ENCODE data around the gene COPE. TPM values are rescaled to one million over a fixed set of nuclear protein-coding genes. Genes with fewer than 3 reads are reported as not detected.
"Not testable (repeated sequence)": the region's sequence is repeated elsewhere in the genome, so short reads cannot be mapped to it uniquely, and the experiment has no call there.

The COPE gene
- 81.2 TPM for polyA plus RNA-seq (2012; ENCODE audit: missing spikeins)

- TF ChIP-seq TAF1 (IDR thresholded peaks at IDR 0.05; ENCODE audit: borderline replicate concordance, low read depth, low read length) (peak; percentile 94), POLR2AphosphoS5 (IDR thresholded peaks at IDR 0.05; ENCODE audit: low read depth, low read length) (peak; percentile 91), POLR2A (IDR thresholded peaks at IDR 0.05; ENCODE audit: low read depth, low read length) (peak; percentile 87)
- peak; percentile 99 for FAIRE-seq
Measured at GRCh38 chr19:18919086-18919899, at the start of gene COPE, which contains the start of gene DDX49. COPE (minus strand) TSS chr19:18919387; CDS start chr19:18919348, 39 bp downstream. DDX49 (plus strand) TSS chr19:18919715; CDS start chr19:18919742, 27 bp downstream.

GRCh38 chr19:18967358-18968146 lies 48.4 kb upstream of the COPE start:
- DNase-seq (ENCODE audit: insufficient read length) (no peak), FAIRE-seq (no peak)
- no peak for TF ChIP-seq POLR2A (IDR thresholded peaks at IDR 0.05; ENCODE audit: low read depth, low read length)
- TF ChIP-seq TAF1 (IDR thresholded peaks at IDR 0.05; ENCODE audit: borderline replicate concordance, low read depth, low read length): no peak
- TF ChIP-seq POLR2AphosphoS5 (IDR thresholded peaks at IDR 0.05; ENCODE audit: low read depth, low read length): no peak

More at GRCh38 chr19:18919086-18919899, at the start of gene COPE, which contains the start of gene DDX49:
- DNase-seq (ENCODE audit: insufficient read length): peak; percentile 97

GRCh38 chr19:18966307-18966706 lies 47.1 kb upstream of the COPE start:
- no peak for DNase-seq (ENCODE audit: insufficient read length)
- TF ChIP-seq POLR2AphosphoS5 (IDR thresholded peaks at IDR 0.05; ENCODE audit: low read depth, low read length) (no peak), TAF1 (IDR thresholded peaks at IDR 0.05; ENCODE audit: borderline replicate concordance, low read depth, low read length) (no peak), POLR2A (IDR thresholded peaks at IDR 0.05; ENCODE audit: low read depth, low read length) (no peak)

GRCh38 chr19:18964121-18964520 lies 44.9 kb upstream of the COPE start:
- TF ChIP-seq TAF1 (IDR thresholded peaks at IDR 0.05; ENCODE audit: borderline replicate concordance, low read depth, low read length) (no peak), POLR2AphosphoS5 (IDR thresholded peaks at IDR 0.05; ENCODE audit: low read depth, low read length) (no peak), POLR2A (IDR thresholded peaks at IDR 0.05; ENCODE audit: low read depth, low read length) (no peak)
- no peak for FAIRE-seq
- no peak for DNase-seq (ENCODE audit: insufficient read length)

More at GRCh38 chr19:18966307-18966706, 47.1 kb upstream of the COPE start:
- no peak for FAIRE-seq

GRCh38 chr19:18961767-18962620 lies 42.8 kb upstream of the COPE start:
- FAIRE-seq (no peak), DNase-seq (ENCODE audit: insufficient read length) (no peak)

GRCh38 chr19:18960370-18960769 lies 41.2 kb upstream of the COPE start:
- DNase-seq (ENCODE audit: insufficient read length): no peak
- TF ChIP-seq POLR2A (IDR thresholded peaks at IDR 0.05; ENCODE audit: low read depth, low read length): no peak
- TF ChIP-seq TAF1 (IDR thresholded peaks at IDR 0.05; ENCODE audit: borderline replicate concordance, low read depth, low read length): no peak
- TF ChIP-seq POLR2AphosphoS5 (IDR thresholded peaks at IDR 0.05; ENCODE audit: low read depth, low read length): no peak
- FAIRE-seq: no peak

More at GRCh38 chr19:18961767-18962620, 42.8 kb upstream of the COPE start:
- TF ChIP-seq TAF1 (IDR thresholded peaks at IDR 0.05; ENCODE audit: borderline replicate concordance, low read depth, low read length): no peak
- no peak for TF ChIP-seq POLR2AphosphoS5 (IDR thresholded peaks at IDR 0.05; ENCODE audit: low read depth, low read length)
- no peak for TF ChIP-seq POLR2A (IDR thresholded peaks at IDR 0.05; ENCODE audit: low read depth, low read length)

- DNase-seq (ENCODE audit: insufficient read length): no peak
- FAIRE-seq: no peak
- no peak for TF ChIP-seq POLR2A (IDR thresholded peaks at IDR 0.05; ENCODE audit: low read depth, low read length)
- TF ChIP-seq POLR2AphosphoS5 (IDR thresholded peaks at IDR 0.05; ENCODE audit: low read depth, low read length): no peak
Measured at GRCh38 chr19:18955042-18955441, 35.9 kb upstream of the COPE start.

- TF ChIP-seq POLR2AphosphoS5 (IDR thresholded peaks at IDR 0.05; ENCODE audit: low read depth, low read length) (no peak), TAF1 (IDR thresholded peaks at IDR 0.05; ENCODE audit: borderline replicate concordance, low read depth, low read length) (no peak), POLR2A (IDR thresholded peaks at IDR 0.05; ENCODE audit: low read depth, low read length) (no peak)
- DNase-seq (ENCODE audit: insufficient read length): no peak
- no peak for FAIRE-seq
Measured at GRCh38 chr19:18954094-18954493, 34.9 kb upstream of the COPE start.

GRCh38 chr19:18952364-18953003 lies 33.3 kb upstream of the COPE start:
- not testable (repeated sequence) for DNase-seq (ENCODE audit: insufficient read length); FAIRE-seq

- no peak for FAIRE-seq
- no peak for DNase-seq (ENCODE audit: insufficient read length)
- TF ChIP-seq POLR2AphosphoS5 (IDR thresholded peaks at IDR 0.05; ENCODE audit: low read depth, low read length) (no peak), TAF1 (IDR thresholded peaks at IDR 0.05; ENCODE audit: borderline replicate concordance, low read depth, low read length) (no peak), POLR2A (IDR thresholded peaks at IDR 0.05; ENCODE audit: low read depth, low read length) (no peak)
Measured at GRCh38 chr19:18951721-18952281, 32.6 kb upstream of the COPE start.

Measured in GM12892 (cell line).